Activated CD4-positive, alpha-beta T cell treated with anti-CD3 and anti-CD28 coated beads for 36 hours (primary cell): ENCODE measurements around the gene TANGO2. TPM values are rescaled to one million over a fixed set of nuclear protein-coding genes. Genes with fewer than 3 reads are reported as not detected.

Experiments
- ATAC-seq: fragments of 200-7000 bp; cut with Tn5 transposase; one replicate; pipeline ENCODE4 v1.10.0; 2021; ENCODE audit warnings: mild to moderate bottlenecking, moderate library complexity
- CTCF ChIA-PET: fragments of 350-600 bp; sonication (Branson Sonifier 250); formaldehyde crosslinking; loops from one replicate; lab custom pipeline; 2021; ENCODE audit warnings: antibody characterized with exemption; lab: Charles Lee
- POLR2A ChIA-PET: fragments of 350-600 bp; sonication (Branson Sonifier 250); formaldehyde crosslinking; loops from one replicate; lab custom pipeline; 2021; ENCODE audit warnings: antibody characterized with exemption, inconsistent platforms; lab: Charles Lee
- DNase-seq: peaks from one replicate; pipeline ENCODE4 v3.0.0-alpha.2; 2020
- H3K27ac Mint-ChIP-seq: one replicate; pipeline ENCODE4 v1.8.0; 2021; ENCODE audit warnings: mixed read lengths
- H3K27me3 Mint-ChIP-seq: one replicate; pipeline ENCODE4 v1.8.0; 2021; ENCODE audit warnings: mixed read lengths
- H3K36me3 Mint-ChIP-seq: one replicate; pipeline ENCODE4 v1.8.0; 2021; ENCODE audit warnings: low read depth, mixed read lengths
- H3K4me1 Mint-ChIP-seq: one replicate; pipeline ENCODE4 v1.8.0; 2021; ENCODE audit warnings: mixed read lengths
- H3K4me3 Mint-ChIP-seq: one replicate; pipeline ENCODE4 v1.8.0; 2021; ENCODE audit warnings: mild to moderate bottlenecking, moderate library complexity, mixed read lengths
- H3K9me3 Mint-ChIP-seq: one replicate; pipeline ENCODE4 v1.8.0; 2021; ENCODE audit warnings: low read depth, mixed read lengths
- intact Hi-C, 2 experiments: fragments of 100-400 bp; cut with DNase I in 1 of 2; cut with micrococcal nuclease in 1 of 2; formaldehyde crosslinking; loops; one replicate each; pipeline versions ENCODE4 v1.14.2 to v1.15.1; 2022 to 2024; cut with DNase I, micrococcal nuclease
- total RNA-seq, 2 experiments: library from RNA; stranded (reverse); gene quantifications; one replicate each; pipeline ENCODE4 v1.2.3, GENCODE V29; 2021

TANGO2 gene
- total RNA-seq, 2 experiments from 2014 or later, result 20.3 to 22.8 TPM

- ChIA-PET POLR2A (no interaction called here), CTCF (interaction anchor here (0.6 to 0.7 kb wide), 3 partner anchors 23 to 610 kb away, joined by 3 read pairs; partner anchors contain the start of gene TRMT2A)
- DNase-seq (no peak), ATAC-seq (no peak)
- Mint-ChIP-seq H3K36me3 (peaks cover 59% of the 10 kb centered on the region), H3K27ac (no peak overlapping the region), H3K27me3 (no peaks in the 10 kb centered on the region), H3K9me3 (no peaks in the 10 kb centered on the region), H3K4me3 (no peak overlapping the region), H3K4me1 (peaks cover 28% of the 10 kb centered on the region)
- intact Hi-C loops, result no loop called here
Observed at GRCh38 chr22:20087319-20088262, 66.7 kb downstream of the TANGO2 start.

DNA sequence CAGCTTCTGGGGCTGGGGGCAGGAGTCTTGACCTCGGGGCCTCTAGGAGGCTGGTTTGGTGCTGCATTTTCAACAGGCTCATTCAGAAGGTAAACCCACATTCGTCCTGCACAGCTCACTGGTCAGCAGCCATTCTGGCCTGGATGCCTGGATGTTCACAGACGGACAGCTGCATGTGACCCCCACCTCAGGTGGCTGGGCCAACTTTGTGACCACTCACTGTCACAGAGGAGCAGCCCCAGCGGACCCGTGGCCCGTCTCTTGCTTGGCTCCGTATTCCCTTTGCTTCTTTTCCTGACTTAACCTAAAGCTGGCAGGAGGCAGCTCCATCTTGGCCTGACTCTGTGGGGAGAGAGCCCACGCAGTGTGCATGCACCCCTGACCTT is 67.3 kb downstream of the TANGO2 start:
- intact Hi-C loops, result no loop called here

DNA sequence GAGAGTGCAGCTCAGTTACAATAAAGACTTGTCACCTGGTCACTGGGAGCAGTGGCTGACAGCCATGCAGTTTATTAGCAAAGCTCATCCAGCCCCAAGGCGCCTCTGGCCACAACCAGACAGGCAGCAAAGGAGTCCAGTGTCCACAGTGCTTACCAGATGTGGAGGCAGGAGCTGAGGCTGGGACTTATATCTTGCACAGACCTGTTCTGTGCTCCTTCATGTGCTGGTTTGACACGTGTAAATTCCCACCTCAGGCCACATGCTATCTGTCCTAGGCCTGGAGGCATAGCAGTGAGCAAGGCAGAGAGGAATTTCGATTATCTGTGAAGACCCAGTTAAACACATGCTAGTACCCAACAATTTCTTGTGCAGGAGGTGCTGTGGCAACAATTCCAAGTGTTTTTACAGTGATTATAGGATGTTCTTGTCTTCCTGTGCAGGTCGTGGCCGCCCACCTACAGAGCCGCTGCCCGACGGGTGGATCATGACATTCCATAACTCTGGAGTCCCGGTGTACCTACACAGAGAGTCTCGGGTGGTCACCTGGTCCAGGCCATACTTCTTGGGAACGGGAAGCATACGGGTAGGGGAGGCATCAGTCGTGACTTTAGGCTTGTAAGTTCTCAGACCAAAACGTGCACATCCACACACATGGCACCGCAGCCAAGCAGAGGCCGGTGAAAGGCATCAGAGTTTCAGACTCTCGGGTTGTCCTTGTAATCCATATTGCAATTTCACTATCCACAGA is 68.5 kb downstream of the TANGO2 start:
- no peak for DNase-seq
- ChIA-PET POLR2A (no interaction called here), CTCF (interaction anchor here (1.0 to 1.2 kb wide), 3 partner anchors 9 to 16 kb away, joined by 3 to 4 read pairs (median 3); no protein-coding TSS in a partner anchor)
- H3K36me3 Mint-ChIP-seq, result peaks cover 64% of the 10 kb centered on the region
- intact Hi-C loops, result no loop called here
- H3K9me3 Mint-ChIP-seq, result no peaks in the 10 kb centered on the region
- H3K27ac Mint-ChIP-seq, result peak overlapping the region; percentile 33
- no peak overlapping the region for H3K4me3 Mint-ChIP-seq
- no peaks in the 10 kb centered on the region for H3K27me3 Mint-ChIP-seq
- peaks cover 16% of the 10 kb centered on the region for H3K4me1 Mint-ChIP-seq
- no peak for ATAC-seq

More for the DNA sequence above, 67.3 kb downstream of the TANGO2 start:
- no peak overlapping the region for H3K4me3 Mint-ChIP-seq
- peaks cover 59% of the 10 kb centered on the region for H3K36me3 Mint-ChIP-seq
- ATAC-seq (no peak), DNase-seq (no peak)
- POLR2A ChIA-PET, result no interaction called here
- H3K9me3 Mint-ChIP-seq, result no peaks in the 10 kb centered on the region
- CTCF ChIA-PET, result interaction anchor here (0.6 to 1.2 kb wide), 4 partner anchors 13 to 611 kb away, joined by 3 to 4 read pairs (median 3); no protein-coding TSS in a partner anchor
- no peaks in the 10 kb centered on the region for H3K27me3 Mint-ChIP-seq
- no peak overlapping the region for H3K27ac Mint-ChIP-seq
- peaks cover 21% of the 10 kb centered on the region for H3K4me1 Mint-ChIP-seq

GRCh38 chr22:20089977-20090729 is 69.2 kb downstream of the TANGO2 start:
- H3K27me3 Mint-ChIP-seq, result no peaks in the 10 kb centered on the region
- ATAC-seq (no peak), DNase-seq (no peak)
- intact Hi-C loops, result no loop called here
- H3K4me3 Mint-ChIP-seq, result no peak overlapping the region
- POLR2A ChIA-PET, result no interaction called here
- peaks cover 68% of the 10 kb centered on the region for H3K36me3 Mint-ChIP-seq
- H3K27ac Mint-ChIP-seq, result no peak overlapping the region
- H3K9me3 Mint-ChIP-seq, result no peaks in the 10 kb centered on the region
- H3K4me1 Mint-ChIP-seq, result peaks cover 17% of the 10 kb centered on the region
- CTCF ChIA-PET, result interaction anchor here (1.2 kb wide), 1 partner anchor 9 kb away, joined by 3 read pairs; no protein-coding TSS in a partner anchor

DNA sequence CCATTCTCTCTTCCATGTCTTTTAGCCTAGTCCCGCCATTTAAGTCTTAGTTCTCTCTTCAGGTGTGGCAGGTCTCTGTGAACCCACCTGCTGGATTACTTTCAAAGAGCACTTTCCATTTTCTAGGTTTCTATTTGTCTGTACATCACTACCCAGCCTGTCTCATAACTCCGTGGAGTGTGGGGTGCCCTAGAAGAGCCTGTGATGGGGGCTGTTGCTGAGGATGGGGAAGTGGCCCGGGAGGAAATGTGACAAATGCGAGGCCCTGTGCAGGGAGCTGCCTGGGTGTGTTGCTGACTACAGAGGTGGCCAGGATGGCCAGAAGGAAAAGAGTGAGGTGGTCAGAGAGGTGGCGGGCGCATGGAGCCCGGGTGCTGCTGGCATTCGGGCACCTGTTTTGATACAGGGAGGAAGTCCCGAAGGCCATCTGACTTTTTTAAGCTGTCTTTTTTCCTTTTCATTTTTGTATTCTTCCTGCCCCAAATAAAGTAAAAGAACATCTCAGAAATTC is 69.9 kb downstream of the TANGO2 start:
- H3K27ac Mint-ChIP-seq, result no peak overlapping the region
- POLR2A ChIA-PET, result no interaction called here

DNA sequence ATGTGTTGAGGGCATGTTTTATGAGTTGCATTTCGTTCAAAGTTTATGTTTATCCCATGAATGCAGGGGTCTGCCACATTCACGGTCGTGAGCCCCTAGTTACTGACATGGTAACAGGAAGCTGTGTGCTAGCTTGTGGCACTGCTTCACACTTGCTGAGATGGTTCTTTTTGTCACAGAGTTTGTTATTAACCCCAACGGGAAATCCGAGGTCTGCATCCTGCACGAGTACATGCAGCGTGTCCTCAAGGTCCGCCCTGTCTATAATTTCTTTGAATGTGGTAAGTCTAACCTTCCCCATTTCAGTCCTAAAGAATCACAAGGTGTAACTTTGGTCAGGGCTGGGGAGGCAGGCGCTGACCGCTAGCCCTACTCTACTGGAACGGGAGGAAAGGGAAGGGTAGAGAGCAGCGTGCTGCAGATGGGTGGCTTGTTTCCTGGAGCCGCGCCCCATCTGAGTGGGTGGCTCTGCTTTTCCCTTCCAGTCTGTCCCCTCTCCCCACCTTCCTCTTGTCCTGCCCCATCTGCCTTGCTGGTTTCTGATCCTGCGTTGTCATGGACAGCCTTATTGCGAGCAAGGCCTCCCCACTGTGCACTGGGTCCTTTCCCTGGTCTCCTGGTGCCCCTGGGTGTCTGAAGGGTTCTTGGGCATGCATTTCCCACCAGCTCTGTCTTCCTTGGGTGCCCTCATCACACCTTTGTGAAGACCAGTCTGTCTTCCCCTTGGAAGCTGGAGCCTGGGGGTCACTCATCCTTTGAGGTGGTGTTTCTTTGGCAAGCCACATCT is 71.0 kb downstream of the TANGO2 start:
- H3K4me3 Mint-ChIP-seq, result no peak overlapping the region
- intact Hi-C loops, result no loop called here
- H3K27ac Mint-ChIP-seq, result no peak overlapping the region
- CTCF ChIA-PET, result interaction anchor here (0.6 kb wide), 1 partner anchor 145 kb away, joined by 3 read pairs; no protein-coding TSS in a partner anchor
- H3K36me3 Mint-ChIP-seq, result peaks cover 74% of the 10 kb centered on the region
- DNase-seq, result no peak
- no peaks in the 10 kb centered on the region for H3K27me3 Mint-ChIP-seq
- no peak for ATAC-seq
- POLR2A ChIA-PET, result no interaction called here
- peaks cover 2% of the 10 kb centered on the region for H3K9me3 Mint-ChIP-seq
- H3K4me1 Mint-ChIP-seq, result peaks cover 28% of the 10 kb centered on the region

More for the DNA sequence above, 69.9 kb downstream of the TANGO2 start:
- Mint-ChIP-seq H3K9me3 (no peaks in the 10 kb centered on the region), H3K36me3 (peaks cover 74% of the 10 kb centered on the region), H3K4me1 (peaks cover 23% of the 10 kb centered on the region), H3K27me3 (no peaks in the 10 kb centered on the region), H3K4me3 (no peak overlapping the region)
- DNase-seq (no peak), ATAC-seq (no peak)
- intact Hi-C loops, result no loop called here
- CTCF ChIA-PET, result interaction anchor here (0.6 to 1.2 kb wide), 2 partner anchors 8 to 9 kb away, joined by 3 to 4 read pairs; no protein-coding TSS in a partner anchor

DNA sequence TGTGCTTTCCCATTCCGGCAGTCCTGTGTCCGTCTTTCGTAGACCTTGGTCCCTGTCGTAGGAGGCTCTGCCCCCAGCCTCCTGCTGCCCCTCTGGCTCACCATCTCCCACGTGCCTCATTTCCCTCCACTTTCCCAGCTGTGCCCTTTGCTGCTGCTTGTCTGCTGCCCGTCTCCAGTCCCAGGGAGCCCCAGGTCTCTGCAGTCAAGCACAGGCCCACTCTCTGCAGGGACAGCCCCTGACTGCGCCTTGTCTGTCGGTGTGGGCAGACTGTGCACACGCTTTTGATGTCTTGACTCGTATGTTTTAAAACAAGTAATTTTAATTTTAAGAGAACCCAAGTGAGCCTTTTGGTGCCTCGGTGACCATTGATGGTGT is 71.6 kb downstream of the TANGO2 start:
- Mint-ChIP-seq H3K27me3 (no peaks in the 10 kb centered on the region), H3K36me3 (peaks cover 74% of the 10 kb centered on the region), H3K9me3 (peaks cover 2% of the 10 kb centered on the region), H3K27ac (no peak overlapping the region), H3K4me1 (peaks cover 32% of the 10 kb centered on the region), H3K4me3 (no peak overlapping the region)
- ATAC-seq (no peak), DNase-seq (no peak)
- ChIA-PET POLR2A (interaction anchor here (1.1 kb wide), 1 partner anchor 16 kb away, joined by 4 read pairs; no protein-coding TSS in a partner anchor), CTCF (interaction anchor here (0.7 kb wide), 1 partner anchor 20 kb away, joined by 3 read pairs; no protein-coding TSS in a partner anchor)
- intact Hi-C loops, result no loop called here

DNA sequence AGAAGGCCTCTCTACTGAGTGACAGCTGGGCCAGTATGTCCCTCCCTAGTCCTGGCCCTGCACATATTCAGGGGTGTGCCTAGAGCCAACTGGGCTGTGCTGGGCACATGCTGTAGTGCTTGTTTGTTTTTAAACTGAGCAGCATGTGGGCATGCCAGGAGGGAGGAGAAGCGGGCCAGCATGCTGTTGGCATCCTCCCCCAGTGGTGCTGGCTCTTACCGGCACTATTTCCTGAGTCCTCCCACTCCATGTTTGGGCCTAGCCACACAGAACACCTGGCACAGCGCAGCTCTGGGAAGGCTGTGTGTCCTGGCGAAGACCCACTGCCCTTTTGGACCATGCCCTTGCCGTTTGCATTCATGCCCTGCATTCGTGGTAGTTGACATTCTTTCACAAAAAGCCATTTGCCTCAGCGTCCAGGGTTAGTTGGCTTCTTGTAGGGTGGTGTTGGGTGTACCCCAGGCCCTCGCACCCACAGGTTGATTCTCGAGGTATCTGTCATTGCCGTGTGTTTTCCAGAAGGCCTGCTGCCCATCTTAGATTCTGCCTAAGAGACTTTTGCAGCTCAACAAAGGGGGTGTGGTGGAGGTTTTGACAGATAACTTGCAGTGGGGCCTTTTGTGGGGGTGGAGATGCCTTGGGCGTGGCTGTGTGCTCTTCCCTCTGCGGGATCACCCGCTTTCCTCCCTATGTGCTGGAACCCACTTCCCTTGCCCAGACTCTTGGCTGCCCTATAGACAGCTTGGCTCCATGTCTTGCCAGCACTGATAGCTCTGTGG is 72.7 kb downstream of the TANGO2 start:
- ATAC-seq, result no peak
- ChIA-PET POLR2A (interaction anchor here (1.1 kb wide), 1 partner anchor 15 kb away, joined by 4 read pairs; no protein-coding TSS in a partner anchor), CTCF (interaction anchor here (0.5 to 3.2 kb wide), 3 partner anchors 18 to 122 kb away, joined by 3 to 10 read pairs (median 3); no protein-coding TSS in a partner anchor)
- Mint-ChIP-seq H3K27ac (no peak overlapping the region), H3K9me3 (peaks cover 2% of the 10 kb centered on the region), H3K27me3 (no peaks in the 10 kb centered on the region), H3K4me3 (no peak overlapping the region), H3K4me1 (peaks cover 39% of the 10 kb centered on the region), H3K36me3 (peaks cover 75% of the 10 kb centered on the region)
- intact Hi-C loops, result no loop called here
- DNase-seq, result no peak

- ATAC-seq (no peak), DNase-seq (no peak)
- peaks cover 46% of the 10 kb centered on the region for H3K4me1 Mint-ChIP-seq
- H3K36me3 Mint-ChIP-seq, result peaks cover 75% of the 10 kb centered on the region
- H3K4me3 Mint-ChIP-seq, result no peak overlapping the region
- peak overlapping the region; percentile 39 for H3K27ac Mint-ChIP-seq
- POLR2A ChIA-PET, result no interaction called here
- H3K27me3 Mint-ChIP-seq, result no peaks in the 10 kb centered on the region
- CTCF ChIA-PET, result interaction anchor here (0.5 to 3.2 kb wide), 4 partner anchors 17 to 516 kb away, joined by 3 to 10 read pairs (median 3); no protein-coding TSS in a partner anchor
- H3K9me3 Mint-ChIP-seq, result peaks cover 2% of the 10 kb centered on the region
- intact Hi-C loops, result no loop called here
Observed at GRCh38 chr22:20094197-20094807, 73.4 kb downstream of the TANGO2 start.
